Neural progenitor cell (in vitro differentiated cells): ENCODE measurements around the gene CUEDC1. TPM values are rescaled to one million over a fixed set of nuclear protein-coding genes. Genes with fewer than 3 reads are reported as not detected.

Experiments used
- DNase-seq: peaks from one replicate; pipeline ENCODE4 v3.0.0-alpha.2; 2016; ENCODE audit warnings: low spot score
- H2AFZ ChIP-seq: fragments of 200-600 bp; sonication (generic); replicated peaks from 2 replicates; pipeline ENCODE4 v1.6.1; 2016; ENCODE audit warnings: antibody characterized with exemption
- H3F3A ChIP-seq: fragments of 200-600 bp; sonication (generic); 2 replicates; pipeline ENCODE4 v1.6.1; 2016; ENCODE audit warnings: antibody characterized with exemption, low read depth
- H3K27ac ChIP-seq: fragments of 200-600 bp; sonication (generic); 2 replicates; pipeline ENCODE4 v1.5.1; 2016; ENCODE audit warnings: mild to moderate bottlenecking
- H3K27me3 ChIP-seq: fragments of 200-600 bp; sonication (generic); 2 replicates; pipeline ENCODE4 v1.6.1; 2016; ENCODE audit warnings: mild to moderate bottlenecking, moderate library complexity
- H3K36me3 ChIP-seq: fragments of 200-600 bp; sonication (generic); 2 replicates; pipeline ENCODE4 v1.5.1; 2016
- H3K4me1 ChIP-seq: fragments of 200-600 bp; sonication (generic); 2 replicates; pipeline ENCODE4 v1.6.1; 2016; ENCODE audit warnings: mixed run types
- H3K4me2 ChIP-seq: fragments of 200-600 bp; sonication (generic); 2 replicates; pipeline ENCODE4 v1.6.1; 2016
- H3K4me3 ChIP-seq: fragments of 200-600 bp; sonication (generic); 2 replicates; pipeline ENCODE4 v1.5.1; 2016
- H3K79me2 ChIP-seq: fragments of 200-600 bp; sonication (generic); 2 replicates; pipeline ENCODE4 v1.6.1; 2016; ENCODE audit warnings: low read depth
- H3K9ac ChIP-seq: fragments of 200-600 bp; sonication (generic); 2 replicates; pipeline ENCODE4 v1.6.1; 2016
- H3K9me3 ChIP-seq: fragments of 200-600 bp; sonication (generic); 2 replicates; pipeline ENCODE4 v1.5.1; 2016; ENCODE audit warnings: low read depth
- H4K20me1 ChIP-seq: fragments of 200-600 bp; sonication (generic); 2 replicates; pipeline ENCODE4 v1.6.1; 2016; ENCODE audit warnings: low read depth
- H3K27ac Mint-ChIP-seq: 3 replicates; pipeline ENCODE4 v1.8.0; 2021; ENCODE audit warnings: mixed read lengths
- H3K27me3 Mint-ChIP-seq: 2 replicates; pipeline ENCODE4 v1.8.0; 2022; ENCODE audit warnings: low read depth, mild to moderate bottlenecking, inconsistent platforms, moderate library complexity, mixed read lengths; ENCODE audit not compliant: insufficient read depth
- H3K36me3 Mint-ChIP-seq: 3 replicates; pipeline ENCODE4 v1.8.0; 2021; ENCODE audit warnings: mixed read lengths
- H3K4me1 Mint-ChIP-seq: 3 replicates; pipeline ENCODE4 v1.8.0; 2021; ENCODE audit warnings: mixed read lengths
- H3K4me3 Mint-ChIP-seq: 3 replicates; pipeline ENCODE4 v1.8.0; 2021; ENCODE audit warnings: mild to moderate bottlenecking, moderate library complexity, mixed read lengths
- H3K9me3 Mint-ChIP-seq: 3 replicates; pipeline ENCODE4 v1.8.0; 2020; ENCODE audit warnings: mixed read lengths
- EZH2 ChIP-seq: fragments of 200-600 bp; sonication (generic); IDR thresholded peaks from 2 replicates; pipeline ENCODE4 v1.6.1; 2017; ENCODE audit warnings: antibody characterized with exemption, mild to moderate bottlenecking, moderate library complexity
- EZH2phosphoT487 ChIP-seq: fragments of 200-600 bp; sonication (generic); IDR thresholded peaks from 2 replicates; pipeline ENCODE4 v1.6.1; 2017; ENCODE audit warnings: antibody characterized with exemption
- total RNA-seq: library from RNA; depleted of rRNA; stranded (reverse); fragments of >200 nt; gene quantifications from 2 replicates; pipeline ENCODE4 v1.2.3, GENCODE V29; 2015; ENCODE audit warnings: low replicate concordance
- TF ChIP-seq, protein P1 (sequence below): fragments of 200-600 bp; sonication (generic); IDR thresholded peaks from 2 replicates; pipeline ENCODE4 v1.5.1; 2017; ENCODE audit warnings: antibody characterized with exemption, mild to moderate bottlenecking

Gene CUEDC1
- total RNA-seq, 1 donor from 2014 or later = 8.8 TPM

DNA sequence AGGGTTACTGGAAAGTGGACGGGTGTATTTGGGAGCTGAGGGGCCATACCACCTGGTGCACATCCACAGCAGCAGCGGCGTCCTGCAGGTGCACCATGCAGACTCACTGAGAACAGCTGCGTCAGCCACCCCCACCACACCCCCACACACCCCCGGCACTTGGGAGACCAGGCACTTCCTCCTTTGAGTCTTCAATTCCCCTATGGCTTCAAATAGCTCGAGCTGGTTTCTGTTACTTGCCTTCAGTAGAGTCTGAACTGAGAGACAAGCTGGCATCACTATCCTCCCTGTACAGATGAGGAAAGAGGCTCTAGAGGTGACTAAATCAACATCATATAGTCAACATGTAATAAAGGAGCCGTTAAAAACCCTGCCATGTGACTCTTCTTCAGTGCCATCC, 15.4 kb downstream of the CUEDC1 start:
- H4K20me1 ChIP-seq = peaks cover 27% of the 10 kb centered on the region
- H3K9ac ChIP-seq = no peak overlapping the region
- TF ChIP-seq EZH2phosphoT487 (no peak), EZH2 (no peak)
- TF ChIP-seq, protein P1, sequence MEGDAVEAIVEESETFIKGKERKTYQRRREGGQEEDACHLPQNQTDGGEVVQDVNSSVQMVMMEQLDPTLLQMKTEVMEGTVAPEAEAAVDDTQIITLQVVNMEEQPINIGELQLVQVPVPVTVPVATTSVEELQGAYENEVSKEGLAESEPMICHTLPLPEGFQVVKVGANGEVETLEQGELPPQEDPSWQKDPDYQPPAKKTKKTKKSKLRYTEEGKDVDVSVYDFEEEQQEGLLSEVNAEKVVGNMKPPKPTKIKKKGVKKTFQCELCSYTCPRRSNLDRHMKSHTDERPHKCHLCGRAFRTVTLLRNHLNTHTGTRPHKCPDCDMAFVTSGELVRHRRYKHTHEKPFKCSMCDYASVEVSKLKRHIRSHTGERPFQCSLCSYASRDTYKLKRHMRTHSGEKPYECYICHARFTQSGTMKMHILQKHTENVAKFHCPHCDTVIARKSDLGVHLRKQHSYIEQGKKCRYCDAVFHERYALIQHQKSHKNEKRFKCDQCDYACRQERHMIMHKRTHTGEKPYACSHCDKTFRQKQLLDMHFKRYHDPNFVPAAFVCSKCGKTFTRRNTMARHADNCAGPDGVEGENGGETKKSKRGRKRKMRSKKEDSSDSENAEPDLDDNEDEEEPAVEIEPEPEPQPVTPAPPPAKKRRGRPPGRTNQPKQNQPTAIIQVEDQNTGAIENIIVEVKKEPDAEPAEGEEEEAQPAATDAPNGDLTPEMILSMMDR = no peak
- peaks cover 44% of the 10 kb centered on the region for H3K4me1 ChIP-seq
- no peaks in the 10 kb centered on the region for H3K36me3 ChIP-seq
- H3K79me2 ChIP-seq = peaks cover 4% of the 10 kb centered on the region
- no peaks in the 10 kb centered on the region for H3K27me3 ChIP-seq
- no peak overlapping the region for H3K27ac ChIP-seq
- H3K4me3 ChIP-seq = no peak overlapping the region
- H3K4me2 ChIP-seq = no peak overlapping the region
- peaks cover 4% of the 10 kb centered on the region for H3K27me3 Mint-ChIP-seq
- no peak overlapping the region for H2AFZ ChIP-seq
- H3F3A ChIP-seq = peaks cover 37% of the 10 kb centered on the region
- H3K4me1 Mint-ChIP-seq = peaks cover 82% of the 10 kb centered on the region
- H3K4me3 Mint-ChIP-seq = no peak overlapping the region
- peaks cover 3% of the 10 kb centered on the region for H3K36me3 Mint-ChIP-seq
- H3K27ac Mint-ChIP-seq = peak overlapping the region; percentile 90
- no peaks in the 10 kb centered on the region for H3K9me3 Mint-ChIP-seq
- H3K9me3 ChIP-seq = no peaks in the 10 kb centered on the region
- no peak for DNase-seq

DNA sequence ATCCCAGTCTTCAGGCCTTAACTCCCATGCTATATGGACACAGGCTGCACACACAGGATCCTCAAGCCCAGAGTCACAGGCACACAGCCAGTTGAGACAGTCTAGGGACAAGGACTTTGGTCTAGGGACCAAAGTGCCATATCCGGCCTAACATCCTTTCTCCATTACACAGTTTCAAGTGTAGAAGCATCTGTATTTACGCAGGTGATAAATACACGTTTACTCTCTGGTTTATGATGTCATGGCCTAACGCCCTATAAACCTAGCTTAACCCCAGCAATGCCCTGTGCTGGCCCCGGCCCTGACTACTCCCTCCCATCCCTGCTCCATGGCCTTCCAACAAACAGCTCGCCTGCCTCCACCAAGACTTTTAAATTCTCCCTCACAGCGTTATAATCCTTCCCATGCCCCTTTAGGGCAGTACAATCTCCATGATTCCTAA, 17.1 kb downstream of the CUEDC1 start:
- Histone ChIP-seq H4K20me1 (peaks cover 31% of the 10 kb centered on the region), H3K36me3 (no peaks in the 10 kb centered on the region), H3K27ac (no peak overlapping the region), H2AFZ (no peak overlapping the region), H3K27me3 (no peaks in the 10 kb centered on the region), H3K4me2 (no peak overlapping the region), H3F3A (peaks cover 40% of the 10 kb centered on the region), H3K9ac (no peak overlapping the region), H3K4me3 (no peak overlapping the region), H3K9me3 (no peaks in the 10 kb centered on the region), H3K4me1 (peaks cover 59% of the 10 kb centered on the region), H3K79me2 (peaks cover 8% of the 10 kb centered on the region)
- peaks cover 82% of the 10 kb centered on the region for H3K4me1 Mint-ChIP-seq
- peak overlapping the region; percentile 93 for H3K27ac Mint-ChIP-seq
- no peak for DNase-seq
- H3K9me3 Mint-ChIP-seq = no peaks in the 10 kb centered on the region
- H3K4me3 Mint-ChIP-seq = peak overlapping the region; percentile 46
- H3K36me3 Mint-ChIP-seq = no peaks in the 10 kb centered on the region
- H3K27me3 Mint-ChIP-seq = peaks cover 4% of the 10 kb centered on the region
- TF ChIP-seq EZH2phosphoT487 (no peak), EZH2 (no peak)
- TF ChIP-seq, protein P1 = no peak

DNA sequence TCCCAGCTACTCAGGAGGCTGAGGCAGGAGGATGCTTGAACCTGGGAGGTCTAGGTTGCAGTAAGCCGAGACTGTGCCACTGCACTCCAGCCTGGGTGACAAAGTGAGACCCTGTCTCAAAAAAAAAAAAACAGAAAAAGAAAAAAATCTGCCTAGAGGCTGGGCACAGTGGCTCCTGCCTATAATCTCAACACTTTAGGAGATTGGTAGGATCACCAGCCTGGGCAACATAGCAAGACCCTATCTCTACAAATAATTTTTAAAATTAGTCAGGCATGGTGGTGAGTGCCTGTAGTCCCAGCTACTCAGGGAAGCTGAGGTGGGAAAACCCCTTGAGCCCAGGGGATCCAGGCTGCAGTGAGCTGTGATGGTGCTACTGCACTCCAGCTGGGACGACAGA, 17.7 kb downstream of the CUEDC1 start:
- Mint-ChIP-seq H3K4me1 (peaks cover 85% of the 10 kb centered on the region), H3K27ac (no peak overlapping the region), H3K27me3 (peaks cover 4% of the 10 kb centered on the region), H3K36me3 (no peaks in the 10 kb centered on the region), H3K9me3 (no peaks in the 10 kb centered on the region), H3K4me3 (no peak overlapping the region)
- Histone ChIP-seq H3K27ac (no peak overlapping the region), H3F3A (peaks cover 40% of the 10 kb centered on the region), H3K79me2 (peaks cover 8% of the 10 kb centered on the region), H2AFZ (no peak overlapping the region), H4K20me1 (peaks cover 31% of the 10 kb centered on the region), H3K4me1 (peaks cover 62% of the 10 kb centered on the region), H3K9ac (no peak overlapping the region), H3K9me3 (no peaks in the 10 kb centered on the region), H3K27me3 (no peaks in the 10 kb centered on the region), H3K36me3 (no peaks in the 10 kb centered on the region), H3K4me2 (no peak overlapping the region), H3K4me3 (no peak overlapping the region)
- TF ChIP-seq, protein P1 = no peak
- TF ChIP-seq EZH2 = no peak
- TF ChIP-seq EZH2phosphoT487 = no peak
- DNase-seq = no peak
